HepG2 (cell line): Measurements from ENCODE around the gene LRRC3C. TPM values are rescaled to one million over a fixed set of nuclear protein-coding genes. Genes with fewer than 3 reads are reported as not detected.

ENCODE experiments used
- CEBPG ChIP-seq: IDR thresholded peaks from 2 replicates; pipeline ENCODE4 v1.6.1; 2016
- DNMT3B ChIP-seq: conservative IDR thresholded peaks from 2 replicates; pipeline ENCODE4 v1.6.1; 2016; ENCODE audit warnings: missing biosample characterization, control low read depth
- FOXK2 ChIP-seq: fragments of 450-650 bp; IDR thresholded peaks from 2 replicates; pipeline ENCODE4 v1.6.1; 2016
- KAT8 ChIP-seq: IDR thresholded peaks from 2 replicates; pipeline ENCODE4 v1.6.1; 2016; ENCODE audit warnings: missing genetic modification reagents, missing compliant biosample characterization
- NR1H2 ChIP-seq: sonication (generic); formaldehyde crosslinking; IDR thresholded peaks from 2 replicates; pipeline ENCODE4 v1.8.1; 2022; ENCODE audit warnings: low read depth, missing genetic modification reagents, borderline replicate concordance
- SATB2 ChIP-seq: sonication (generic); formaldehyde crosslinking; IDR thresholded peaks from 2 replicates; pipeline ENCODE4 v1.5.0; 2020; ENCODE audit warnings: missing genetic modification reagents
- SOX13 ChIP-seq, 3 experiments: fragments of 450-650 bp in 1 of 3; sonication (generic) in 1 of 3; formaldehyde crosslinking in 1 of 3; IDR thresholded peaks in 2 of 3; conservative IDR thresholded peaks in 1 of 3; 2 replicates each; pipeline versions ENCODE4 v1.5.0 to v1.6.1; 2016 to 2020; ENCODE audit warnings: antibody characterized with exemption in 1 of 3, mild to moderate bottlenecking in 1 of 3, missing compliant biosample characterization in 1 of 3, missing genetic modification reagents in 1 of 3, moderate library complexity in 1 of 3
- ZBTB20 ChIP-seq: sonication (generic); formaldehyde crosslinking; IDR thresholded peaks from 2 replicates; pipeline ENCODE4 v1.8.1; 2023; ENCODE audit warnings: missing genetic modification reagents, low read depth, mild to moderate bottlenecking, borderline replicate concordance
- ZNF24 ChIP-seq: fragments of 450-650 bp; IDR thresholded peaks from 2 replicates; pipeline ENCODE4 v1.6.1; 2017; ENCODE audit warnings: antibody characterized with exemption, mild to moderate bottlenecking
- ZNF431 ChIP-seq: sonication (generic); formaldehyde crosslinking; IDR thresholded peaks from 2 replicates; pipeline ENCODE4 v1.9.0; 2022; ENCODE audit warnings: missing genetic modification reagents, low read depth, mild to moderate bottlenecking, borderline replicate concordance
- ZNF567 ChIP-seq: sonication (generic); formaldehyde crosslinking; IDR thresholded peaks from 2 replicates; pipeline ENCODE4 v1.8.1; 2023; ENCODE audit warnings: mild to moderate bottlenecking, missing genetic modification reagents, borderline replicate concordance
- ZNF614 ChIP-seq: IDR thresholded peaks from 2 replicates; pipeline ENCODE4 v1.6.1; 2018; ENCODE audit warnings: missing biosample characterization, missing genetic modification reagents, inconsistent platforms, borderline replicate concordance
- ZNF737 ChIP-seq: sonication (generic); formaldehyde crosslinking; IDR thresholded peaks from 2 replicates; pipeline ENCODE4 v1.5.0; 2020; ENCODE audit warnings: missing genetic modification reagents, mild to moderate bottlenecking, borderline replicate concordance
- ZNF775 ChIP-seq: sonication (generic); formaldehyde crosslinking; IDR thresholded peaks from 2 replicates; pipeline ENCODE4 v1.4.0; 2020; ENCODE audit warnings: missing genetic modification reagents, mild to moderate bottlenecking, moderate library complexity, borderline replicate concordance
- ZNF788 ChIP-seq: sonication (generic); formaldehyde crosslinking; IDR thresholded peaks from 2 replicates; pipeline ENCODE4 v1.5.0; 2020; ENCODE audit warnings: mild to moderate bottlenecking, missing genetic modification reagents, borderline replicate concordance
- polyA plus RNA-seq, 8 experiments: library from polyadenylated mRNA; depleted of rRNA in 3 of 8; stranded (reverse) in 7 of 8; unstranded in 1 of 8; fragments of >200 nt; fragmentation: Illumina TruSeq in 4 of 8; extraction: Trizol in 4 of 8; gene quantifications; 2 replicates each; pipeline versions ENCODE4 v1.2.1 to v1.2.3, GENCODE V29; 2011 to 2016; ENCODE audit warnings: low read depth in 4 of 8, missing spikeins in 1 of 8, mixed read lengths in 1 of 8; ENCODE audit not compliant: insufficient read depth in 1 of 8
- total RNA-seq, 5 experiments: library from RNA; depleted of rRNA; stranded (reverse); fragments of >200 nt; fragmentation: Illumina TruSeq; extraction: Trizol; gene quantifications; 2 replicates each; pipeline ENCODE4 v1.2.3, GENCODE V29; 2016; ENCODE audit warnings: low read depth in 1 of 5
- TF ChIP-seq, protein P1 (sequence below): sonication (generic); formaldehyde crosslinking; IDR thresholded peaks from 2 replicates; pipeline ENCODE4 v1.9.0; 2021; ENCODE audit warnings: missing genetic modification reagents, borderline replicate concordance
- TF ChIP-seq, protein P2 (sequence below): sonication (generic); formaldehyde crosslinking; IDR thresholded peaks from 2 replicates; pipeline ENCODE4 v1.4.0; 2020; ENCODE audit warnings: mild to moderate bottlenecking, missing genetic modification reagents
- TF ChIP-seq, protein P3 (sequence below): fragments of 450-650 bp; IDR thresholded peaks from 2 replicates; pipeline ENCODE4 v1.6.1; 2017; ENCODE audit warnings: mild to moderate bottlenecking
- TF ChIP-seq, protein P4 (sequence below): IDR thresholded peaks from 2 replicates; pipeline ENCODE4 v1.6.1; 2012; ENCODE audit warnings: low read length, improper control_type of control experiment

LRRC3C gene
- total and polyA plus RNA-seq, 2 of the 13 experiments (the other 11 are each of a cell fraction or from before 2014, with no cell fraction given) = 0.17 TPM; not detected in 1

DNA sequence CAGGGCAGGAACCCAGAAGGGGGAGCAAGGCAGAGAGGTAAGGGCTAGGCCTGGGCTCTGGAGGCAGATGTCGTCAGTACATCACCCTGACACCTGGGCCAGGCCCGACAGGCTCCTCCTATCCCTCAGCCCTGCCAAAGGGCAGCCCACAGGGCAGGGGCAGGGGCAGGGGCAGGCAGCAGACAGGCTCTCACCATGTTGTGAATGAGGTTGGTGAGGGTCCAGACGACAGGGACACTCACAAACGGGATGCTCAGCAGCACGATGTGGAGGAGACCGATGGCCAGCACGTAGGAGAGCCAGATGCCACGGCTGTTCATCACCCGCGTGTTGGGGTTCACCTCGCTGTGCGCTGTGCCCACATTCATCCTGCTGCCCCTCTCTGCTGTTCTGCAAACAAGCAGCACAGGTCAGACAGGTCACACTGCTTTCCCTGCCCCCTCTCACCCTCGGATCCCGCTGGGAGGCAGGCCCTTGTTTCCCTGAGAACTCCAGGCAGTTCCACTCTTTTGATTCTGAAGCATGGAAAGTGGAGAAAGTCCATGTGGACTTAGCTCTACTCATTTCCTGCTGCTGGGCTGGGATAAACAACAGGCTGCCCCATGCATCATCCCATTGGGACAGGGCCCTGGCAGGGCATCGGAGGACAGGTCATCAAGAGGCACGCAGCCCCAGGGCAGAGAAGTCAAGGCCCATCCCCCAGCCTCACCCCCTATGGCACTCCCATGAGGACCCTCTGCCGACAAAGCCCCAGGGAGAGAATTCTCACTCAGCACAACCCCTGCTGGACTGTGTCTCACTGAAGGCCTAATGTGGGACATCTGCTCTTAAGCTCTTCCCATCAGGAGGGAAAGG lies 3.5 kb upstream of the LRRC3C start (continued):
- TF ChIP-seq, protein P1, sequence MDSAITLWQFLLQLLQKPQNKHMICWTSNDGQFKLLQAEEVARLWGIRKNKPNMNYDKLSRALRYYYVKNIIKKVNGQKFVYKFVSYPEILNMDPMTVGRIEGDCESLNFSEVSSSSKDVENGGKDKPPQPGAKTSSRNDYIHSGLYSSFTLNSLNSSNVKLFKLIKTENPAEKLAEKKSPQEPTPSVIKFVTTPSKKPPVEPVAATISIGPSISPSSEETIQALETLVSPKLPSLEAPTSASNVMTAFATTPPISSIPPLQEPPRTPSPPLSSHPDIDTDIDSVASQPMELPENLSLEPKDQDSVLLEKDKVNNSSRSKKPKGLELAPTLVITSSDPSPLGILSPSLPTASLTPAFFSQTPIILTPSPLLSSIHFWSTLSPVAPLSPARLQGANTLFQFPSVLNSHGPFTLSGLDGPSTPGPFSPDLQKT (CRISPR knock-in tag) = no peak
- no peak; the same call in 1 of the 2 replicates for TF ChIP-seq NR1H2 (CRISPR knock-in tag)
- TF ChIP-seq, protein P2, sequence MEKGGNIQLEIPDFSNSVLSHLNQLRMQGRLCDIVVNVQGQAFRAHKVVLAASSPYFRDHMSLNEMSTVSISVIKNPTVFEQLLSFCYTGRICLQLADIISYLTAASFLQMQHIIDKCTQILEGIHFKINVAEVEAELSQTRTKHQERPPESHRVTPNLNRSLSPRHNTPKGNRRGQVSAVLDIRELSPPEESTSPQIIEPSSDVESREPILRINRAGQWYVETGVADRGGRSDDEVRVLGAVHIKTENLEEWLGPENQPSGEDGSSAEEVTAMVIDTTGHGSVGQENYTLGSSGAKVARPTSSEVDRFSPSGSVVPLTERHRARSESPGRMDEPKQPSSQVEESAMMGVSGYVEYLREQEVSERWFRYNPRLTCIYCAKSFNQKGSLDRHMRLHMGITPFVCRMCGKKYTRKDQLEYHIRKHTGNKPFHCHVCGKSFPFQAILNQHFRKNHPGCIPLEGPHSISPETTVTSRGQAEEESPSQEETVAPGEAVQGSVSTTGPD (CRISPR knock-in tag) = no peak
- TF ChIP-seq, protein P3, sequence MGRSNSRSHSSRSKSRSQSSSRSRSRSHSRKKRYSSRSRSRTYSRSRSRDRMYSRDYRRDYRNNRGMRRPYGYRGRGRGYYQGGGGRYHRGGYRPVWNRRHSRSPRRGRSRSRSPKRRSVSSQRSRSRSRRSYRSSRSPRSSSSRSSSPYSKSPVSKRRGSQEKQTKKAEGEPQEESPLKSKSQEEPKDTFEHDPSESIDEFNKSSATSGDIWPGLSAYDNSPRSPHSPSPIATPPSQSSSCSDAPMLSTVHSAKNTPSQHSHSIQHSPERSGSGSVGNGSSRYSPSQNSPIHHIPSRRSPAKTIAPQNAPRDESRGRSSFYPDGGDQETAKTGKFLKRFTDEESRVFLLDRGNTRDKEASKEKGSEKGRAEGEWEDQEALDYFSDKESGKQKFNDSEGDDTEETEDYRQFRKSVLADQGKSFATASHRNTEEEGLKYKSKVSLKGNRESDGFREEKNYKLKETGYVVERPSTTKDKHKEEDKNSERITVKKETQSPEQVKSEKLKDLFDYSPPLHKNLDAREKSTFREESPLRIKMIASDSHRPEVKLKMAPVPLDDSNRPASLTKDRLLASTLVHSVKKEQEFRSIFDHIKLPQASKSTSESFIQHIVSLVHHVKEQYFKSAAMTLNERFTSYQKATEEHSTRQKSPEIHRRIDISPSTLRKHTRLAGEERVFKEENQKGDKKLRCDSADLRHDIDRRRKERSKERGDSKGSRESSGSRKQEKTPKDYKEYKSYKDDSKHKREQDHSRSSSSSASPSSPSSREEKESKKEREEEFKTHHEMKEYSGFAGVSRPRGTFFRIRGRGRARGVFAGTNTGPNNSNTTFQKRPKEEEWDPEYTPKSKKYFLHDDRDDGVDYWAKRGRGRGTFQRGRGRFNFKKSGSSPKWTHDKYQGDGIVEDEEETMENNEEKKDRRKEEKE = no peak
- peak; percentile 30 for TF ChIP-seq SOX13 (IDR thresholded peaks at IDR 0.05)
- TF ChIP-seq SOX13 (CRISPR knock-in tag; conservative IDR thresholded peaks at IDR 0.05 in 1 of 2, IDR thresholded peaks at IDR 0.05 in 1 of 2) = peak; percentile 85; a peak in 3 of 4 replicates
- TF ChIP-seq ZNF775 (CRISPR knock-in tag) = no peak
- peak; percentile 97 for TF ChIP-seq ZNF431
- TF ChIP-seq ZNF788 (CRISPR knock-in tag) = peak; percentile 95
- TF ChIP-seq CEBPG (CRISPR knock-in tag) = peak; percentile 82
- TF ChIP-seq KAT8 = peak; percentile 94
- TF ChIP-seq SATB2 (CRISPR knock-in tag) = no peak
- peak; percentile 99 for TF ChIP-seq ZNF614 (CRISPR knock-in tag)
- TF ChIP-seq DNMT3B = 0 out of 2 replicates have a peak, but pooled peaks have one; percentile 49
- TF ChIP-seq, protein P4, sequence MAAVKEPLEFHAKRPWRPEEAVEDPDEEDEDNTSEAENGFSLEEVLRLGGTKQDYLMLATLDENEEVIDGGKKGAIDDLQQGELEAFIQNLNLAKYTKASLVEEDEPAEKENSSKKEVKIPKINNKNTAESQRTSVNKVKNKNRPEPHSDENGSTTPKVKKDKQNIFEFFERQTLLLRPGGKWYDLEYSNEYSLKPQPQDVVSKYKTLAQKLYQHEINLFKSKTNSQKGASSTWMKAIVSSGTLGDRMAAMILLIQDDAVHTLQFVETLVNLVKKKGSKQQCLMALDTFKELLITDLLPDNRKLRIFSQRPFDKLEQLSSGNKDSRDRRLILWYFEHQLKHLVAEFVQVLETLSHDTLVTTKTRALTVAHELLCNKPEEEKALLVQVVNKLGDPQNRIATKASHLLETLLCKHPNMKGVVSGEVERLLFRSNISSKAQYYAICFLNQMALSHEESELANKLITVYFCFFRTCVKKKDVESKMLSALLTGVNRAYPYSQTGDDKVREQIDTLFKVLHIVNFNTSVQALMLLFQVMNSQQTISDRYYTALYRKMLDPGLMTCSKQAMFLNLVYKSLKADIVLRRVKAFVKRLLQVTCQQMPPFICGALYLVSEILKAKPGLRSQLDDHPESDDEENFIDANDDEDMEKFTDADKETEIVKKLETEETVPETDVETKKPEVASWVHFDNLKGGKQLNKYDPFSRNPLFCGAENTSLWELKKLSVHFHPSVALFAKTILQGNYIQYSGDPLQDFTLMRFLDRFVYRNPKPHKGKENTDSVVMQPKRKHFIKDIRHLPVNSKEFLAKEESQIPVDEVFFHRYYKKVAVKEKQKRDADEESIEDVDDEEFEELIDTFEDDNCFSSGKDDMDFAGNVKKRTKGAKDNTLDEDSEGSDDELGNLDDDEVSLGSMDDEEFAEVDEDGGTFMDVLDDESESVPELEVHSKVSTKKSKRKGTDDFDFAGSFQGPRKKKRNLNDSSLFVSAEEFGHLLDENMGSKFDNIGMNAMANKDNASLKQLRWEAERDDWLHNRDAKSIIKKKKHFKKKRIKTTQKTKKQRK = no peak
- no peak for TF ChIP-seq ZNF737 (CRISPR knock-in tag)
- peak; percentile 80; the same call in 1 of the 2 replicates for TF ChIP-seq ZBTB20 (CRISPR knock-in tag)
- peak; percentile 79 for TF ChIP-seq ZNF567
- TF ChIP-seq ZNF24 = no peak
- TF ChIP-seq FOXK2 = peak; percentile 98
